HepG2 (cell line): ENCODE data around the gene DGKG. TPM values are rescaled to one million over a fixed set of nuclear protein-coding genes. Genes with fewer than 3 reads are reported as not detected.

Source experiments
- ARID2 ChIP-seq: sonication (generic); formaldehyde crosslinking; IDR thresholded peaks from 2 replicates; pipeline ENCODE4 v1.8.1; 2022; ENCODE audit warnings: mild to moderate bottlenecking, missing genetic modification reagents, borderline replicate concordance
- ELF3 ChIP-seq: IDR thresholded peaks from 2 replicates; pipeline ENCODE4 v1.6.1; 2016; ENCODE audit warnings: missing genetic modification reagents, missing compliant biosample characterization
- KMT2A ChIP-seq: sonication (generic); formaldehyde crosslinking; IDR thresholded peaks from 2 replicates; pipeline ENCODE4 v1.4.0; 2020; ENCODE audit warnings: missing genetic modification reagents
- MEIS1 ChIP-seq: sonication (generic); formaldehyde crosslinking; IDR thresholded peaks from 2 replicates; pipeline ENCODE4 v1.9.0; 2021; ENCODE audit warnings: mild to moderate bottlenecking, missing genetic modification reagents, moderate library complexity, borderline replicate concordance
- MXI1 ChIP-seq: IDR thresholded peaks from 3 replicates; pipeline ENCODE4 v1.6.1; 2012; ENCODE audit warnings: low read depth, low read length, inconsistent platforms, borderline replicate concordance
- NFYC ChIP-seq: IDR thresholded peaks from 2 replicates; pipeline ENCODE4 v1.6.1; 2016; ENCODE audit warnings: missing genetic modification reagents, missing compliant biosample characterization
- NR0B2 ChIP-seq: sonication (generic); formaldehyde crosslinking; IDR thresholded peaks from 2 replicates; pipeline ENCODE4 v1.4.0; 2020; ENCODE audit warnings: mild to moderate bottlenecking, missing genetic modification reagents
- PRPF4 ChIP-seq: fragments of 200-400 bp; formaldehyde crosslinking; IDR thresholded peaks from 2 replicates; pipeline ENCODE4 v1.6.1; 2016; ENCODE audit warnings: low read length, low read depth; ENCODE audit not compliant: poor library complexity, severe bottlenecking
- RFX5 ChIP-seq: IDR thresholded peaks from 2 replicates; pipeline ENCODE4 v1.6.1; 2011; ENCODE audit warnings: low read depth, low read length, improper control_type of control experiment
- SALL1 ChIP-seq: sonication (generic); formaldehyde crosslinking; IDR thresholded peaks from 2 replicates; pipeline ENCODE4 v1.8.0; 2022; ENCODE audit warnings: mild to moderate bottlenecking, missing genetic modification reagents
- SKI ChIP-seq: fragments of 450-650 bp; IDR thresholded peaks from one replicate; pipeline ENCODE4 v1.6.1; 2018; ENCODE audit warnings: mild to moderate bottlenecking; ENCODE audit not compliant: partially characterized antibody
- SSRP1 ChIP-seq: IDR thresholded peaks from 2 replicates; pipeline ENCODE4 v1.6.1; 2016; ENCODE audit warnings: control low read depth
- ZNF318 ChIP-seq: sonication (generic); formaldehyde crosslinking; IDR thresholded peaks from 2 replicates; pipeline ENCODE4 v1.4.0; 2020; ENCODE audit warnings: mild to moderate bottlenecking, missing genetic modification reagents
- ZSCAN20 ChIP-seq: sonication (generic); formaldehyde crosslinking; IDR thresholded peaks from 2 replicates; pipeline ENCODE4 v1.4.0; 2020; ENCODE audit warnings: missing genetic modification reagents, mild to moderate bottlenecking, borderline replicate concordance
- ZXDC ChIP-seq: sonication (generic); formaldehyde crosslinking; IDR thresholded peaks from 2 replicates; pipeline ENCODE4 v1.5.0; 2020; ENCODE audit warnings: mild to moderate bottlenecking, missing genetic modification reagents
- polyA plus RNA-seq, 8 experiments: library from polyadenylated mRNA; depleted of rRNA in 3 of 8; stranded (reverse) in 7 of 8; unstranded in 1 of 8; fragments of >200 nt; fragmentation: Illumina TruSeq in 4 of 8; extraction: Trizol in 4 of 8; gene quantifications; 2 replicates each; pipeline versions ENCODE4 v1.2.1 to v1.2.3, GENCODE V29; 2011 to 2016; ENCODE audit warnings: low read depth in 4 of 8, missing spikeins in 1 of 8, mixed read lengths in 1 of 8; ENCODE audit not compliant: insufficient read depth in 1 of 8
- total RNA-seq, 5 experiments: library from RNA; depleted of rRNA; stranded (reverse); fragments of >200 nt; fragmentation: Illumina TruSeq; extraction: Trizol; gene quantifications; 2 replicates each; pipeline ENCODE4 v1.2.3, GENCODE V29; 2016; ENCODE audit warnings: low read depth in 1 of 5

DGKG gene
- total and polyA plus RNA-seq, 2 of the 13 experiments (the other 11 are each of a cell fraction or from before 2014, with no cell fraction given) = 3.8 to 6.2 TPM

GRCh38 chr3:186107215-186108105, 254.6 kb downstream of the DGKG start (continued):
- TF ChIP-seq ZNF318 (CRISPR knock-in tag) (no peak), NFYC (CRISPR knock-in tag) (no peak), MXI1 (peak; percentile 28; the same call in 1 of the 3 replicates), RFX5 (no peak), SKI (no peak), SALL1 (CRISPR knock-in tag) (peak; percentile 37; the same call in 1 of the 2 replicates), MEIS1 (CRISPR knock-in tag) (no peak), ZSCAN20 (no peak), ARID2 (CRISPR knock-in tag) (0 out of 2 replicates have a peak, but pooled peaks have one; percentile 22), KMT2A (CRISPR knock-in tag) (peak; percentile 73), ZXDC (CRISPR knock-in tag) (no peak), ELF3 (CRISPR knock-in tag) (0 out of 2 replicates have a peak, but pooled peaks have one; percentile 18), NR0B2 (no peak), PRPF4 (no peak), SSRP1 (CRISPR knock-in tag) (no peak)
